K562 (cell line): Measurements from ENCODE around the gene TAF4. TPM values are rescaled to one million over a fixed set of nuclear protein-coding genes. Genes with fewer than 3 reads are reported as not detected.
A peak's percentile ranks its signal among the peaks of the same experiment; 100 is the strongest.

Source experiments
- CCNT2 ChIP-seq: IDR thresholded peaks from 2 replicates; pipeline ENCODE4 v1.6.1; 2011; ENCODE audit warnings: borderline replicate concordance, low read depth, mild to moderate bottlenecking, moderate library complexity, mixed read lengths, low read length; ENCODE audit not compliant: insufficient read length; ENCODE audit errors: extremely low read depth
- CHCHD3 ChIP-seq: fragments of 250-450 bp; sonication (Bioruptor Pico); IDR thresholded peaks from 2 replicates; pipeline ENCODE4 v2.1.2; 2022; ENCODE audit warnings: mild to moderate bottlenecking
- DIDO1 ChIP-seq: fragments of 450-650 bp; IDR thresholded peaks from 2 replicates; pipeline ENCODE4 v1.6.1; 2016; ENCODE audit warnings: low read depth, missing biosample characterization, missing genetic modification characterization
- FOXA1 ChIP-seq: fragments of 450-650 bp; IDR thresholded peaks from 2 replicates; pipeline ENCODE4 v1.6.1; 2016; ENCODE audit warnings: mild to moderate bottlenecking, borderline replicate concordance
- HLTF ChIP-seq: fragments of 450-650 bp; IDR thresholded peaks from 2 replicates; pipeline ENCODE4 v1.6.1; 2016
- MEIS2 ChIP-seq: fragments of 450-650 bp; IDR thresholded peaks from 2 replicates; pipeline ENCODE4 v1.6.1; 2014; ENCODE audit warnings: mild to moderate bottlenecking; ENCODE audit not compliant: partially characterized antibody
- PHF8 ChIP-seq: fragments of 200-600 bp; sonication (generic); IDR thresholded peaks from 2 replicates; pipeline ENCODE4 v1.6.1; 2012; ENCODE audit warnings: mixed run types, mild to moderate bottlenecking, inconsistent platforms, low read length, moderate library complexity, borderline replicate concordance
- SREBF2 ChIP-seq: sonication (generic); formaldehyde crosslinking; IDR thresholded peaks from 2 replicates; pipeline ENCODE4 v1.4.0; 2020; ENCODE audit warnings: mild to moderate bottlenecking, missing genetic modification reagents
- TRIM24 ChIP-seq, 2 experiments: fragments of 450-650 bp; IDR thresholded peaks; 2 replicates each; pipeline ENCODE4 v1.6.1; 2016
- ZNF12 ChIP-seq: sonication (generic); formaldehyde crosslinking; IDR thresholded peaks from 2 replicates; pipeline ENCODE4 v1.4.0; 2020; ENCODE audit warnings: mild to moderate bottlenecking, missing genetic modification reagents
- ZNF263 ChIP-seq: sonication (generic); formaldehyde crosslinking; IDR thresholded peaks from 2 replicates; pipeline ENCODE4 v1.8.0; 2022; ENCODE audit warnings: mild to moderate bottlenecking, missing genetic modification reagents, borderline replicate concordance
- ZNF780A ChIP-seq: fragments of 250-450 bp; sonication (Bioruptor Pico); IDR thresholded peaks from 2 replicates; pipeline ENCODE4 v1.5.0; 2021; ENCODE audit warnings: mild to moderate bottlenecking
- polyA plus RNA-seq, 8 experiments: library from polyadenylated mRNA; depleted of rRNA in 4 of 8; stranded (reverse) in 5 of 8; unstranded in 3 of 8; fragments of >200 nt; fragmentation: Nextera tagmentation in 2 of 8; fragmentation: Illumina TruSeq in 1 of 8; extraction: Ambion mirVana in 2 of 8; extraction: Trizol in 1 of 8; gene quantifications; 2 replicates each; pipeline versions ENCODE4 v1.2.1 to v1.2.3, GENCODE V29; 2011 to 2014; ENCODE audit warnings: inconsistent platforms in 1 of 8, missing spikeins in 1 of 8
- total RNA-seq, 7 experiments: library from RNA; depleted of rRNA in 6 of 7; stranded (reverse); fragments of >200 nt in 6 of 7; fragmentation: Illumina TruSeq in 2 of 7; extraction: Trizol in 2 of 7; gene quantifications; 2 replicates each; pipeline versions ENCODE4 v1.2.1 to v1.2.3, GENCODE V29; 2011 to 2021; ENCODE audit warnings: low replicate concordance in 1 of 7
- TF ChIP-seq, protein P1 (sequence below): fragments of 250-450 bp; sonication (Bioruptor Pico); IDR thresholded peaks from 2 replicates; pipeline ENCODE4 v1.9.0; 2021; ENCODE audit warnings: mild to moderate bottlenecking, inconsistent platforms
- TF ChIP-seq, protein P2 (sequence below): sonication (generic); formaldehyde crosslinking; IDR thresholded peaks from 2 replicates; pipeline ENCODE4 v1.9.0; 2022; ENCODE audit warnings: mild to moderate bottlenecking, missing genetic modification reagents
- TF ChIP-seq, protein P3 (sequence below): fragments of 450-650 bp; IDR thresholded peaks from 2 replicates; pipeline ENCODE4 v1.6.1; 2016
- TF ChIP-seq, protein P4 (sequence below): fragments of 250-450 bp; sonication (Bioruptor Pico); IDR thresholded peaks from 2 replicates; pipeline ENCODE4 v1.8.0; 2021; ENCODE audit warnings: moderate library complexity, mild to moderate bottlenecking, inconsistent platforms
- TF ChIP-seq, protein P5 (sequence below): sonication (generic); formaldehyde crosslinking; IDR thresholded peaks from 2 replicates; pipeline ENCODE4 v1.5.0; 2020; ENCODE audit warnings: missing genetic modification reagents
- TF ChIP-seq, protein P6 (sequence below): fragments of 450-650 bp; formaldehyde crosslinking; IDR thresholded peaks from 2 replicates; pipeline ENCODE4 v1.4.0; 2020; ENCODE audit warnings: mild to moderate bottlenecking, mixed read lengths
- TF ChIP-seq, protein P7 (sequence below): fragments of 450-650 bp; IDR thresholded peaks from 2 replicates; pipeline ENCODE4 v1.6.1; 2017; ENCODE audit warnings: antibody characterized with exemption

Gene TAF4
- total and polyA plus RNA-seq, 9 of the 15 experiments (the other 6 are each of a cell fraction or from before 2014, with no cell fraction given), result 0.44 to 28.3 (median 5.6) TPM

DNA sequence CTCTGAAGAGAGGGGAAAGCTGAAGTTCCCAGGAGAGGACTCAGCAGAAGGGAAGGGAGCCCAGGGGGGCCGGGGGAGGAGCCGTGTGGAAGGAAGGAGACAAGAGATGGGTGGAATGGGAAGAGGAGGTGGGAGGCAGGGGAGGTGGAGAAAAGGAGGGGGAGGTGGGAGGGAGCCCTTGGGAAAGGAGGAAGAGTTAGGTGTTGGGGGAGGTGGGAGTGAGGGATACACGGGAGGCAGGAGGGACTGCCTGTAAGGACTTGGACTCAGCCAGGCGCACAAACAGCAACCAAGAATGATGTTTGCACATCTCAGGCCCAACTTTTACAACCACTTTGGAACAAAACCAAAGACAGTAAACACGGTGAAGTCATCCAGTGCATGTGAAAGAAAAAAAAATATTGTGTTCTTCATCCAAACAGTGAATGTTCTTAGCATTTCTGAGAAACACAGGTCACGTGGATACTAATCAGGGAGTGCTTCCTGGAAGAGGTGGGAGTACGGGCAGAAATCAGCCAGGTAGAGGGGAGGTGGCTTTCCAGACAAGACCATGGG lies 39.2 kb upstream of the TAF4 start (continued):
- TF ChIP-seq ZNF12 (no peak), PHF8 (no peak), CHCHD3 (no peak), TRIM24 (IDR thresholded peaks at IDR 0.05) (no peak), HLTF (no peak), FOXA1 (no peak), ZNF780A (CRISPR knock-in tag) (no peak), CCNT2 (no peak), MEIS2 (no peak), SREBF2 (CRISPR knock-in tag) (no peak), ZNF263 (CRISPR knock-in tag) (no peak), DIDO1 (tag) (no peak)
- TF ChIP-seq, protein P1, sequence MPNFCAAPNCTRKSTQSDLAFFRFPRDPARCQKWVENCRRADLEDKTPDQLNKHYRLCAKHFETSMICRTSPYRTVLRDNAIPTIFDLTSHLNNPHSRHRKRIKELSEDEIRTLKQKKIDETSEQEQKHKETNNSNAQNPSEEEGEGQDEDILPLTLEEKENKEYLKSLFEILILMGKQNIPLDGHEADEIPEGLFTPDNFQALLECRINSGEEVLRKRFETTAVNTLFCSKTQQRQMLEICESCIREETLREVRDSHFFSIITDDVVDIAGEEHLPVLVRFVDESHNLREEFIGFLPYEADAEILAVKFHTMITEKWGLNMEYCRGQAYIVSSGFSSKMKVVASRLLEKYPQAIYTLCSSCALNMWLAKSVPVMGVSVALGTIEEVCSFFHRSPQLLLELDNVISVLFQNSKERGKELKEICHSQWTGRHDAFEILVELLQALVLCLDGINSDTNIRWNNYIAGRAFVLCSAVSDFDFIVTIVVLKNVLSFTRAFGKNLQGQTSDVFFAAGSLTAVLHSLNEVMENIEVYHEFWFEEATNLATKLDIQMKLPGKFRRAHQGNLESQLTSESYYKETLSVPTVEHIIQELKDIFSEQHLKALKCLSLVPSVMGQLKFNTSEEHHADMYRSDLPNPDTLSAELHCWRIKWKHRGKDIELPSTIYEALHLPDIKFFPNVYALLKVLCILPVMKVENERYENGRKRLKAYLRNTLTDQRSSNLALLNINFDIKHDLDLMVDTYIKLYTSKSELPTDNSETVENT (CRISPR knock-in tag), result no peak
- TF ChIP-seq, protein P2, sequence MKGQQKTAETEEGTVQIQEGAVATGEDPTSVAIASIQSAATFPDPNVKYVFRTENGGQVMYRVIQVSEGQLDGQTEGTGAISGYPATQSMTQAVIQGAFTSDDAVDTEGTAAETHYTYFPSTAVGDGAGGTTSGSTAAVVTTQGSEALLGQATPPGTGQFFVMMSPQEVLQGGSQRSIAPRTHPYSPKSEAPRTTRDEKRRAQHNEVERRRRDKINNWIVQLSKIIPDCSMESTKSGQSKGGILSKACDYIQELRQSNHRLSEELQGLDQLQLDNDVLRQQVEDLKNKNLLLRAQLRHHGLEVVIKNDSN (CRISPR knock-in tag), result 0 out of 2 replicates have a peak, but pooled peaks have one; percentile 28
- TF ChIP-seq, protein P3, sequence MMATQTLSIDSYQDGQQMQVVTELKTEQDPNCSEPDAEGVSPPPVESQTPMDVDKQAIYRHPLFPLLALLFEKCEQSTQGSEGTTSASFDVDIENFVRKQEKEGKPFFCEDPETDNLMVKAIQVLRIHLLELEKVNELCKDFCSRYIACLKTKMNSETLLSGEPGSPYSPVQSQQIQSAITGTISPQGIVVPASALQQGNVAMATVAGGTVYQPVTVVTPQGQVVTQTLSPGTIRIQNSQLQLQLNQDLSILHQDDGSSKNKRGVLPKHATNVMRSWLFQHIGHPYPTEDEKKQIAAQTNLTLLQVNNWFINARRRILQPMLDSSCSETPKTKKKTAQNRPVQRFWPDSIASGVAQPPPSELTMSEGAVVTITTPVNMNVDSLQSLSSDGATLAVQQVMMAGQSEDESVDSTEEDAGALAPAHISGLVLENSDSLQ, result no peak
- TF ChIP-seq, protein P4, sequence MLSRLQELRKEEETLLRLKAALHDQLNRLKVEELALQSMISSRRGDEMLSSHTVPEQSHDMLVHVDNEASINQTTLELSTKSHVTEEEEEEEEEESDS (CRISPR knock-in tag), result no peak
- TF ChIP-seq, protein P5, sequence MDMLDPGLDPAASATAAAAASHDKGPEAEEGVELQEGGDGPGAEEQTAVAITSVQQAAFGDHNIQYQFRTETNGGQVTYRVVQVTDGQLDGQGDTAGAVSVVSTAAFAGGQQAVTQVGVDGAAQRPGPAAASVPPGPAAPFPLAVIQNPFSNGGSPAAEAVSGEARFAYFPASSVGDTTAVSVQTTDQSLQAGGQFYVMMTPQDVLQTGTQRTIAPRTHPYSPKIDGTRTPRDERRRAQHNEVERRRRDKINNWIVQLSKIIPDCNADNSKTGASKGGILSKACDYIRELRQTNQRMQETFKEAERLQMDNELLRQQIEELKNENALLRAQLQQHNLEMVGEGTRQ, result peak; percentile 28; the same call in 1 of the 2 replicates
- TF ChIP-seq, protein P6, sequence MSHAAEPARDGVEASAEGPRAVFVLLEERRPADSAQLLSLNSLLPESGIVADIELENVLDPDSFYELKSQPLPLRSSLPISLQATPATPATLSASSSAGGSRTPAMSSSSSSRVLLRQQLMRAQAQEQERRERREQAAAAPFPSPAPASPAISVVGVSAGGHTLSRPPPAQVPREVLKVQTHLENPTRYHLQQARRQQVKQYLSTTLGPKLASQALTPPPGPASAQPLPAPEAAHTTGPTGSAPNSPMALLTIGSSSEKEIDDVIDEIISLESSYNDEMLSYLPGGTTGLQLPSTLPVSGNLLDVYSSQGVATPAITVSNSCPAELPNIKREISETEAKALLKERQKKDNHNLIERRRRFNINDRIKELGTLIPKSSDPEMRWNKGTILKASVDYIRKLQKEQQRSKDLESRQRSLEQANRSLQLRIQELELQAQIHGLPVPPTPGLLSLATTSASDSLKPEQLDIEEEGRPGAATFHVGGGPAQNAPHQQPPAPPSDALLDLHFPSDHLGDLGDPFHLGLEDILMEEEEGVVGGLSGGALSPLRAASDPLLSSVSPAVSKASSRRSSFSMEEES (CRISPR knock-in tag), result peak; percentile 2; the same call in 1 of the 2 replicates
- TF ChIP-seq, protein P7, sequence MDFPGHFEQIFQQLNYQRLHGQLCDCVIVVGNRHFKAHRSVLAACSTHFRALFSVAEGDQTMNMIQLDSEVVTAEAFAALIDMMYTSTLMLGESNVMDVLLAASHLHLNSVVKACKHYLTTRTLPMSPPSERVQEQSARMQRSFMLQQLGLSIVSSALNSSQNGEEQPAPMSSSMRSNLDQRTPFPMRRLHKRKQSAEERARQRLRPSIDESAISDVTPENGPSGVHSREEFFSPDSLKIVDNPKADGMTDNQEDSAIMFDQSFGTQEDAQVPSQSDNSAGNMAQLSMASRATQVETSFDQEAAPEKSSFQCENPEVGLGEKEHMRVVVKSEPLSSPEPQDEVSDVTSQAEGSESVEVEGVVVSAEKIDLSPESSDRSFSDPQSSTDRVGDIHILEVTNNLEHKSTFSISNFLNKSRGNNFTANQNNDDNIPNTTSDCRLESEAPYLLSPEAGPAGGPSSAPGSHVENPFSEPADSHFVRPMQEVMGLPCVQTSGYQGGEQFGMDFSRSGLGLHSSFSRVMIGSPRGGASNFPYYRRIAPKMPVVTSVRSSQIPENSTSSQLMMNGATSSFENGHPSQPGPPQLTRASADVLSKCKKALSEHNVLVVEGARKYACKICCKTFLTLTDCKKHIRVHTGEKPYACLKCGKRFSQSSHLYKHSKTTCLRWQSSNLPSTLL, result no peak
